SK-N-MC (cell line): ENCODE measurements around the gene ANKRD39.

Experiments
- EZH2 ChIP-seq: fragments of 200-600 bp; sonication (generic); IDR thresholded peaks from one replicate; pipeline ENCODE4 v1.6.1; 2017; ENCODE audit warnings: antibody characterized with exemption
- FOXP2 ChIP-seq: optimal IDR thresholded peaks from 2 replicates; pipeline ENCODE3; 2011; ENCODE audit warnings: mild to moderate bottlenecking, moderate library complexity; ENCODE audit not compliant: insufficient read depth; ENCODE audit errors: extremely low read length, control extremely low read depth

DNA sequence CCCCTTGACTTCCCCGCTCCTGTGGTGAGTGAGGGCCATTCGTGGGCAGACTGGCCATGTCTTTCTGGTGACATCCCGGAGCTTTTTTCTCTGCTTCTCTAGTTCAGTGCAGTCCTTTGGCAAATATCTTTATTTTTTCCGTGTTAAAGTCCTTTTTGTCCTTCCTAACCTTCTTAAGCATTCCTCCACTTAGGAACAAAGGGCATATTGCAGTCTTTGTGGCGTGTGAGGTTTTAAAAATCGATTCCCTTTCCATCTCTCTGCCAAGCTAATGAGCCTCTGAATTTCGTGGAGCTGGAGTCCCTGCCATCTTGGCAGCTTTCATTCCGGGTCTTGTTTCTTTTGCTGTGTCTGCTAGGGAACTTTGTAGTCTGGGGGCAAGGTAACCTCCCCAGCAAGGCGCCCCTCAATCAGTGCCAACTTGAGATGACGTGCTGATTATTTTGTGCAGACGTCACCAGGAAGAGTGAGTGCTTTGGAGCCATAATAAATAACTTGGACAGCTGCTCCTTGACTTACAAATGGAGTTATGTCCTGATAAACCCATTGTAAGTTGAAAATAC is 36.6 kb downstream of the ANKRD39 start:
- TF ChIP-seq EZH2, result no peak
- no peak for TF ChIP-seq FOXP2
